ENCODE measurements around the gene BTG2. TPM values are rescaled to one million over a fixed set of nuclear protein-coding genes. Genes with fewer than 3 reads are reported as not detected.

BTG2 gene
- total RNA-seq, 4 donors from 2014 or later, result 48.0 to 286 (median 74.9) TPM

GRCh38 chr1:203353486-203353885 lies 48.2 kb downstream of the BTG2 start:
- DNase-seq, result no peak
- intact Hi-C loops (cut with DNase I; ENCODE audit: low total_unique reads) (no loop called here), in situ Hi-C loops (cut with MboI; ENCODE audit: low sequenced_read_pairs in 4 of 4) (loop anchor here in 2 of 4 donors (25.0 kb wide), 1 partner anchor 359 kb away; no protein-coding TSS in a partner anchor)
- TF ChIP-seq CTCF (IDR thresholded peaks at IDR 0.05 in 4 of 5, conservative IDR thresholded peaks at IDR 0.05 in 1 of 5) (no peak), POLR2A (IDR thresholded peaks at IDR 0.05) (no peak)
- no peaks in the 10 kb centered on the region for H3K36me3 ChIP-seq
- H3K27ac ChIP-seq, result no peak overlapping the region
- peaks cover 0 to 5% of the 10 kb centered on the region in 2 donors for H3K4me1 ChIP-seq
- H3K4me3 ChIP-seq, result no peak overlapping the region
- H3K27me3 ChIP-seq, result no peaks in the 10 kb centered on the region
- ATAC-seq, result no peak
- no peaks in the 10 kb centered on the region for H3K9me3 ChIP-seq

GRCh38 chr1:203354246-203354645 lies 48.9 kb downstream of the BTG2 start:
- DNase-seq (no peak), ATAC-seq (no peak)
- intact Hi-C loops (cut with DNase I; ENCODE audit: low total_unique reads), result no loop called here
- Histone ChIP-seq H3K4me3 (no peak overlapping the region), H3K4me1 (peaks cover 0 to 5% of the 10 kb centered on the region in 2 donors), H3K27me3 (no peaks in the 10 kb centered on the region), H3K9me3 (no peaks in the 10 kb centered on the region), H3K27ac (peak overlapping the region in 1 of 4 donors; percentile 14), H3K36me3 (no peaks in the 10 kb centered on the region)
- no peak for TF ChIP-seq CTCF (IDR thresholded peaks at IDR 0.05 in 4 of 5, conservative IDR thresholded peaks at IDR 0.05 in 1 of 5)
- no peak for TF ChIP-seq POLR2A (IDR thresholded peaks at IDR 0.05)
- in situ Hi-C loops (cut with MboI; ENCODE audit: low sequenced_read_pairs in 4 of 4), result loop anchor here in 2 of 4 donors (25.0 kb wide), 1 partner anchor 358 kb away; no protein-coding TSS in a partner anchor

GRCh38 chr1:203359010-203359571 lies 53.8 kb downstream of the BTG2 start:
- Histone ChIP-seq H3K9me3 (no peaks in the 10 kb centered on the region), H3K36me3 (no peaks in the 10 kb centered on the region), H3K4me1 (no peaks in the 10 kb centered on the region), H3K27ac (no peak overlapping the region), H3K4me3 (no peak overlapping the region), H3K27me3 (no peaks in the 10 kb centered on the region)
- intact Hi-C loops (cut with DNase I; ENCODE audit: low total_unique reads) (no loop called here), in situ Hi-C loops (cut with MboI; ENCODE audit: low sequenced_read_pairs in 4 of 4) (loop anchor here in 2 of 4 donors (25.0 kb wide), 1 partner anchor 353 kb away; no protein-coding TSS in a partner anchor)
- no peak for TF ChIP-seq POLR2A (IDR thresholded peaks at IDR 0.05)
- no peak for TF ChIP-seq CTCF (IDR thresholded peaks at IDR 0.05 in 4 of 5, conservative IDR thresholded peaks at IDR 0.05 in 1 of 5)
- DNase-seq (peak in 1 of 2 donors; percentile 27), ATAC-seq (no peak)

Other genes starting within 250 kb of the BTG2 start
- gene MYOG, start 219.5 kb upstream of the BTG2 start, total RNA-seq, result 100 to 1,000 TPM in 1 of 4 donors, 10 to 100 TPM in 3; 21.4 to 146 (median 73.1) TPM
- gene ADORA1, start 177.8 kb upstream of the BTG2 start, total RNA-seq, result 1 to 10 TPM in 2 of 4 donors, under 1 TPM in 2; 0.25 to 5.6 (median 1.7) TPM
- 100 to 1,000 TPM in 1 of 4 donors, 10 to 100 TPM in 2, 1 to 10 TPM in 1; 7.4 to 260 (median 45.5) TPM for gene MYBPH, start 129.7 kb upstream of the BTG2 start, total RNA-seq
- gene CHI3L1, start 118.8 kb upstream of the BTG2 start, total RNA-seq, result 10 to 100 TPM in 2 of 4 donors, 1 to 10 TPM in 2; 4.0 to 19.7 (median 9.9) TPM
- under 1 TPM in 1 of 4 donors, not detected in 3; 0.20 TPM for gene CHIT1, start 75.8 kb upstream of the BTG2 start, total RNA-seq
- 10 to 100 TPM in 1 of 4 donors, 1 to 10 TPM in 3; 6.3 to 15.8 (median 7.8) TPM for gene FMOD, start 45.6 kb downstream of the BTG2 start, total RNA-seq
- 10 to 100 TPM; 12.2 to 32.6 (median 16.9) TPM for gene PRELP, start 170.3 kb downstream of the BTG2 start, total RNA-seq
- gene OPTC, start 188.6 kb downstream of the BTG2 start, total RNA-seq, result not detected

Data from gastrocnemius medialis (tissue), 4 donors.